Endothelial cell of umbilical vein (primary cell): ENCODE results near the gene ZNF684. TPM values are rescaled to one million over a fixed set of nuclear protein-coding genes. Genes with fewer than 3 reads are reported as not detected.

Experiments
- BruUV-seq: library from RNA; stranded (reverse); fragments of 400-500 nt; replicated peaks from 2 replicates; lab custom pipeline; 2021; lab: Mats Ljungman, UMichigan
- CTCF ChIA-PET: fragments of 300-600, 350-600 bp; sonication (Branson Sonifier 250); formaldehyde crosslinking; loops from one replicate; lab custom pipeline; 2021; ENCODE audit warnings: antibody characterized with exemption, inconsistent platforms; lab: Charles Lee
- POLR2A ChIA-PET: fragments of 300-600, 350-600 bp; sonication (Branson Sonifier 250); formaldehyde crosslinking; loops from one replicate; lab custom pipeline; 2021; ENCODE audit warnings: antibody characterized with exemption, inconsistent platforms; lab: Charles Lee
- DNase-seq: peaks from one replicate; pipeline ENCODE4 v3.0.0-alpha.2; 2011; ENCODE audit warnings: low read depth, low spot score
- FAIRE-seq: peaks from 2 replicates; lab custom pipeline; 2011; peaks lifted over from hg19 to GRCh38; lab: Jason Lieb, UNC
- H2AFZ ChIP-seq: 2 replicates; pipeline ENCODE4 v1.6.0; 2012; ENCODE audit warnings: low read depth, low read length, control low read depth, inconsistent platforms
- H3K27ac ChIP-seq: 2 replicates; pipeline ENCODE4 v1.5.1; 2011; ENCODE audit warnings: low read depth, mild to moderate bottlenecking, control low read depth, low read length, moderate library complexity; ENCODE audit not compliant: insufficient read depth
- H3K27me3 ChIP-seq, 2 experiments: 2 replicates each; pipeline versions ENCODE4 v1.6.0 to v1.6.1; 2011; ENCODE audit warnings: low read length in 2 of 2, mixed read lengths in 1 of 2; ENCODE audit not compliant: control insufficient read depth in 2 of 2, insufficient read depth in 2 of 2
- H3K36me3 ChIP-seq, 2 experiments: 2 replicates in 1 of 2; 3 replicates in 1 of 2; pipeline ENCODE4 v1.5.1; 2011; ENCODE audit warnings: low read length in 2 of 2, mild to moderate bottlenecking in 1 of 2, moderate library complexity in 1 of 2; ENCODE audit not compliant: control insufficient read depth in 2 of 2, insufficient read depth in 2 of 2; ENCODE audit errors: extremely low read depth in 1 of 2
- H3K4me1 ChIP-seq: 3 replicates; pipeline ENCODE4 v1.5.1; 2011; ENCODE audit warnings: mild to moderate bottlenecking, low read length; ENCODE audit not compliant: control insufficient read depth, insufficient read depth; ENCODE audit errors: extremely low read depth
- H3K4me2 ChIP-seq: 2 replicates; pipeline ENCODE4 v1.6.1; 2011; ENCODE audit warnings: low read length, control low read depth, mixed read lengths; ENCODE audit not compliant: insufficient read depth
- H3K4me3 ChIP-seq, 3 experiments: fragments of 200-600 bp in 1 of 3; sonication (generic), shearing (Covaris generic) in 1 of 3; replicated peaks in 1 of 3; 2 replicates each; pipeline ENCODE4 v1.5.1; 2011 to 2016; ENCODE audit warnings: control low read depth in 3 of 3, low read length in 3 of 3, mild to moderate bottlenecking in 2 of 3, inconsistent platforms in 1 of 3, low read depth in 1 of 3, moderate library complexity in 1 of 3; ENCODE audit not compliant: insufficient read depth in 1 of 3
- H3K79me2 ChIP-seq: 2 replicates; pipeline ENCODE4 v1.6.0; 2012; ENCODE audit warnings: low read length, inconsistent platforms; ENCODE audit not compliant: control insufficient read depth, insufficient read depth
- H3K9ac ChIP-seq: replicated peaks from 2 replicates; pipeline ENCODE3; 2011; ENCODE audit warnings: low read length, control low read depth; ENCODE audit not compliant: insufficient read depth; ENCODE audit errors: extremely low read depth
- H3K9me1 ChIP-seq: replicated peaks from 3 replicates; pipeline ENCODE4 v1.6.0; 2011; ENCODE audit warnings: mild to moderate bottlenecking, low read length; ENCODE audit not compliant: control insufficient read depth, insufficient read depth; ENCODE audit errors: extremely low read depth
- H3K9me3 ChIP-seq: replicated peaks from 2 replicates; pipeline ENCODE4 v1.5.1; 2012; ENCODE audit warnings: low read length, inconsistent platforms; ENCODE audit not compliant: control insufficient read depth, insufficient read depth
- H4K20me1 ChIP-seq: replicated peaks from 2 replicates; pipeline ENCODE3; 2011; ENCODE audit warnings: mild to moderate bottlenecking, low read length; ENCODE audit not compliant: control insufficient read depth, insufficient read depth; ENCODE audit errors: extremely low read depth
- EZH2 ChIP-seq: IDR thresholded peaks from 2 replicates; pipeline ENCODE4 v1.6.1; 2012; ENCODE audit warnings: borderline replicate concordance, low read depth, mild to moderate bottlenecking, moderate library complexity, low read length, inconsistent platforms; ENCODE audit not compliant: severe bottlenecking
- FOS ChIP-seq: IDR thresholded peaks from 2 replicates; pipeline ENCODE4 v1.6.1; 2011; ENCODE audit warnings: mild to moderate bottlenecking, low read length, moderate library complexity, borderline replicate concordance; ENCODE audit not compliant: insufficient read depth
- GATA2 ChIP-seq: IDR thresholded peaks from 2 replicates; pipeline ENCODE4 v1.7.0; 2011; ENCODE audit warnings: low read depth, mild to moderate bottlenecking, moderate library complexity, mixed read lengths, low read length; ENCODE audit not compliant: insufficient read length, insufficient read depth
- JUN ChIP-seq: IDR thresholded peaks from 2 replicates; pipeline ENCODE4 v1.6.1; 2011; ENCODE audit warnings: borderline replicate concordance, low read depth; ENCODE audit not compliant: insufficient read length, insufficient read depth
- MYC ChIP-seq: IDR thresholded peaks from one replicate; pipeline ENCODE4 v1.6.1; 2011; ENCODE audit warnings: mild to moderate bottlenecking, low read depth, low read length
- POLR2A ChIP-seq: IDR thresholded peaks from 2 replicates; pipeline ENCODE4 v1.6.1; 2012; ENCODE audit warnings: low read depth, mild to moderate bottlenecking, control low read depth, low read length
- POLR2AphosphoS5 ChIP-seq: IDR thresholded peaks from 2 replicates; pipeline ENCODE4 v1.6.1; 2012; ENCODE audit warnings: low read depth, mild to moderate bottlenecking, control low read depth, low read length, moderate library complexity; ENCODE audit not compliant: insufficient read depth
- dilution Hi-C: fragments of 300-500 bp; cut with MboI; formaldehyde crosslinking; loops from one replicate; pipeline ENCODE4 v1.15.0; 2019; ENCODE audit warnings: low sequenced_read_pairs; ENCODE audit not compliant: extremely low pct_ligation_motif_present
- intact Hi-C: fragments of 100-400 bp; cut with micrococcal nuclease; formaldehyde crosslinking; loops from one replicate; pipeline ENCODE4 v1.10.0; 2022
- polyA plus RNA-seq, 4 experiments: library from polyadenylated mRNA; depleted of rRNA in 3 of 4; stranded (reverse) in 3 of 4; unstranded in 1 of 4; fragments of >200 nt; gene quantifications; 2 replicates each; pipeline versions ENCODE4 v1.2.1 to v1.2.3, GENCODE V29; 2011 to 2012; ENCODE audit warnings: missing spikeins in 1 of 4
- total RNA-seq: library from RNA; stranded (reverse); gene quantifications from 2 replicates; pipeline ENCODE4 v1.2.3, GENCODE V29; 2021
- TF ChIP-seq, protein P1 (sequence below): IDR thresholded peaks from 2 replicates; pipeline ENCODE4 v1.6.1; 2011; ENCODE audit not compliant: insufficient read depth, insufficient read length
- TF ChIP-seq, protein P2 (sequence below), 2 donors: IDR thresholded peaks; 1 replicate in 1 of 2; 2 replicates in 1 of 2; pipeline ENCODE4 v1.5.1; 2011; ENCODE audit warnings: low read length in 2 of 2, mild to moderate bottlenecking in 2 of 2, moderate library complexity in 2 of 2, control low read depth in 1 of 2, inconsistent platforms in 1 of 2, low read depth in 1 of 2; ENCODE audit not compliant: insufficient read depth in 1 of 2; ENCODE audit errors: extremely low read depth in 1 of 2

Gene ZNF684
- total and polyA plus RNA-seq, 2 donors (not counting 3 experiments of a cell fraction or from before 2014, with no cell fraction given) = 2.9 to 5.8 TPM

DNA sequence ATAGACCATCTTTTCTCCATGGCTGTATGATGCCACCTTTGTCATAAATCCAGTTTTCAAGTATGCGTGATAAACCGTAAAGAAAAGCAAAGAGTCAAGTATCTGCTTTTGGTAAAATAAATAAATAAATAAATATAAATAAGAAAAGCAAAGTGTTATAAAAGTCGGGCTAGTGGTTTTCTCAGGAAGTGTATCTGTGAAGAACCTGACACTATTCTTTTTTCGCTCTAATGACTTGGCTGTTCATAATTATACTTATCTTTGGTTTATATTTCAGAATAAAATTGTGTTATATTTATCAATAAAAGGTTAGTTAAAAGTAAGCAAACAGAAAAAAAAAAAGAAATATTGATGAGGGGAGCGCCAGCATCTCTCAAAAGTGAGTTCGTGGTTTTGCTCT is 23.5 kb upstream of the ZNF684 start:
- CTCF ChIA-PET = interaction anchor here (1.0 to 1.7 kb wide), 3 partner anchors 9 to 70 kb away, joined by 5 to 13 read pairs (median 5); partner anchors contain the start of gene ZNF684
- intact Hi-C loops = loop anchor here (2.0 kb wide), 2 partner anchors 29 to 57 kb away; partner anchors contain the start of gene ZFP69B

More for the DNA sequence above, 23.5 kb upstream of the ZNF684 start:
- Histone ChIP-seq H3K9ac (peak overlapping the region; percentile 64), H3K36me3 (no peaks in the 10 kb centered on the region), H3K9me1 (no peaks in the 10 kb centered on the region), H3K4me3 (peak overlapping the region; percentile 61 to 79 (median 78)), H3K4me1 (peaks cover 9% of the 10 kb centered on the region), H3K27me3 (no peaks in the 10 kb centered on the region), H2AFZ (peak overlapping the region; percentile 85), H3K79me2 (peaks cover 3% of the 10 kb centered on the region), H4K20me1 (no peaks in the 10 kb centered on the region), H3K27ac (no peak overlapping the region), H3K4me2 (peak overlapping the region; percentile 80), H3K9me3 (no peaks in the 10 kb centered on the region)
- BruUV-seq = no TSS peak
- TF ChIP-seq, protein P1, sequence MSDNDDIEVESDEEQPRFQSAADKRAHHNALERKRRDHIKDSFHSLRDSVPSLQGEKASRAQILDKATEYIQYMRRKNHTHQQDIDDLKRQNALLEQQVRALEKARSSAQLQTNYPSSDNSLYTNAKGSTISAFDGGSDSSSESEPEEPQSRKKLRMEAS = no peak
- TF ChIP-seq EZH2 = no peak
- TF ChIP-seq JUN = no peak
- TF ChIP-seq POLR2AphosphoS5 = no peak
- TF ChIP-seq, protein P2, sequence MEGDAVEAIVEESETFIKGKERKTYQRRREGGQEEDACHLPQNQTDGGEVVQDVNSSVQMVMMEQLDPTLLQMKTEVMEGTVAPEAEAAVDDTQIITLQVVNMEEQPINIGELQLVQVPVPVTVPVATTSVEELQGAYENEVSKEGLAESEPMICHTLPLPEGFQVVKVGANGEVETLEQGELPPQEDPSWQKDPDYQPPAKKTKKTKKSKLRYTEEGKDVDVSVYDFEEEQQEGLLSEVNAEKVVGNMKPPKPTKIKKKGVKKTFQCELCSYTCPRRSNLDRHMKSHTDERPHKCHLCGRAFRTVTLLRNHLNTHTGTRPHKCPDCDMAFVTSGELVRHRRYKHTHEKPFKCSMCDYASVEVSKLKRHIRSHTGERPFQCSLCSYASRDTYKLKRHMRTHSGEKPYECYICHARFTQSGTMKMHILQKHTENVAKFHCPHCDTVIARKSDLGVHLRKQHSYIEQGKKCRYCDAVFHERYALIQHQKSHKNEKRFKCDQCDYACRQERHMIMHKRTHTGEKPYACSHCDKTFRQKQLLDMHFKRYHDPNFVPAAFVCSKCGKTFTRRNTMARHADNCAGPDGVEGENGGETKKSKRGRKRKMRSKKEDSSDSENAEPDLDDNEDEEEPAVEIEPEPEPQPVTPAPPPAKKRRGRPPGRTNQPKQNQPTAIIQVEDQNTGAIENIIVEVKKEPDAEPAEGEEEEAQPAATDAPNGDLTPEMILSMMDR (IDR thresholded peaks at IDR 0.05; ENCODE audit: extremely low read depth in 1 of 2, insufficient read depth in 1 of 2, low read depth in 1 of 2, low read length in 2 of 2) = no peak
- no peak for TF ChIP-seq POLR2A
- TF ChIP-seq GATA2 = no peak
- no peak for TF ChIP-seq MYC
- TF ChIP-seq FOS = no peak
- dilution Hi-C loops = no loop called here
- DNase-seq = no peak
- POLR2A ChIA-PET = interaction anchor here (1.4 kb wide), 1 partner anchor 30 kb away, joined by 4 read pairs; no protein-coding TSS in a partner anchor
- FAIRE-seq = no peak
